IMR-90 (cell line): ENCODE data around the gene NCAM1. TPM values are rescaled to one million over a fixed set of nuclear protein-coding genes. Genes with fewer than 3 reads are reported as not detected.

Source experiments
- ATAC-seq: fragments of 200-7000 bp; cut with Tn5 transposase; 2 replicates; pipeline ENCODE4 v1.9.1; 2020; ENCODE audit warnings: low read depth, mild to moderate bottlenecking, moderate library complexity
- BruUV-seq: library from RNA; stranded (reverse); fragments of 400-500 nt; replicated peaks from 2 replicates; lab custom pipeline; 2021; lab: Mats Ljungman, UMichigan
- CTCF ChIA-PET: fragments of 300-600 bp; formaldehyde crosslinking; extraction: SDS; loops from one replicate; lab custom pipeline; 2021; ENCODE audit warnings: antibody characterized with exemption; lab: Yijun Ruan, JAX
- POLR2A ChIA-PET: fragments of 300-600 bp; sonication (Branson Sonifier 250); formaldehyde crosslinking; loops from one replicate; lab custom pipeline; 2022; ENCODE audit warnings: antibody characterized with exemption; ENCODE audit not compliant: unreplicated experiment; lab: Charles Lee
- DNase-seq: peaks from one replicate; pipeline ENCODE4 v3.0.0; 2013
- H2AFZ ChIP-seq: replicated peaks from 2 replicates; pipeline ENCODE3; 2013; ENCODE audit warnings: low read length, mild to moderate bottlenecking; ENCODE audit not compliant: poor library complexity
- H2AK5ac ChIP-seq: 2 replicates; pipeline ENCODE4 v1.6.1; 2013; ENCODE audit warnings: low read depth, low read length, inconsistent platforms
- H2AK9ac ChIP-seq: replicated peaks from 2 replicates; pipeline ENCODE3; 2013; ENCODE audit warnings: mild to moderate bottlenecking, low read depth, low read length, moderate library complexity; ENCODE audit not compliant: poor library complexity
- H2BK120ac ChIP-seq: 2 replicates; pipeline ENCODE4 v1.6.1; 2013; ENCODE audit warnings: low read depth, low read length, inconsistent platforms
- H2BK15ac ChIP-seq: 3 replicates; pipeline ENCODE4 v1.6.1; 2013; ENCODE audit warnings: low read depth, low read length, inconsistent platforms
- H2BK20ac ChIP-seq: 2 replicates; pipeline ENCODE4 v1.6.1; 2013; ENCODE audit warnings: low read depth, mild to moderate bottlenecking, inconsistent platforms, low read length, moderate library complexity
- H2BK5ac ChIP-seq: 2 replicates; pipeline ENCODE4 v1.6.1; 2013; ENCODE audit warnings: mild to moderate bottlenecking, low read depth, low read length, inconsistent platforms; ENCODE audit not compliant: poor library complexity, severe bottlenecking
- H3K14ac ChIP-seq: replicated peaks from 2 replicates; pipeline ENCODE4 v1.6.1; 2013; ENCODE audit warnings: low read depth, low read length, inconsistent platforms
- H3K18ac ChIP-seq: 2 replicates; pipeline ENCODE4 v1.6.1; 2013; ENCODE audit warnings: low read depth, low read length, control low read depth
- H3K23ac ChIP-seq: 2 replicates; pipeline ENCODE4 v1.6.1; 2013; ENCODE audit warnings: low read depth, low read length, inconsistent platforms
- H3K27ac ChIP-seq: 2 replicates; pipeline ENCODE4 v1.5.1; 2013; ENCODE audit warnings: mild to moderate bottlenecking, control low read depth, low read length; ENCODE audit not compliant: insufficient read depth
- H3K27me3 ChIP-seq: 2 replicates; pipeline ENCODE4 v1.6.1; 2013; ENCODE audit warnings: low read length; ENCODE audit not compliant: control insufficient read depth, insufficient read depth
- H3K36me3 ChIP-seq: 2 replicates; pipeline ENCODE4 v1.6.1; 2013; ENCODE audit warnings: low read length, mixed read lengths; ENCODE audit not compliant: control insufficient read depth, insufficient read depth
- H3K4ac ChIP-seq: 2 replicates; pipeline ENCODE4 v1.6.1; 2013; ENCODE audit warnings: low read depth, low read length, inconsistent platforms
- H3K4me1 ChIP-seq: 2 replicates; pipeline ENCODE4 v1.6.1; 2013; ENCODE audit warnings: low read length, mixed read lengths; ENCODE audit not compliant: control insufficient read depth, insufficient read depth
- H3K4me2 ChIP-seq: 2 replicates; pipeline ENCODE4 v1.6.1; 2013; ENCODE audit warnings: low read depth, mild to moderate bottlenecking, control low read depth, low read length, moderate library complexity
- H3K4me3 ChIP-seq: 2 replicates; pipeline ENCODE4 v1.5.1; 2013; ENCODE audit warnings: low read depth, mild to moderate bottlenecking, control low read depth, low read length, moderate library complexity; ENCODE audit not compliant: insufficient read depth
- H3K56ac ChIP-seq: 2 replicates; pipeline ENCODE4 v1.6.1; 2013; ENCODE audit warnings: low read length, inconsistent platforms; ENCODE audit not compliant: insufficient read depth; ENCODE audit errors: extremely low read depth
- H3K79me1 ChIP-seq, 2 experiments: 2 replicates each; pipeline ENCODE4 v1.6.1; 2013; ENCODE audit warnings: low read length in 2 of 2, inconsistent platforms in 1 of 2, low read depth in 1 of 2
- H3K9ac ChIP-seq: 2 replicates; pipeline ENCODE4 v1.6.1; 2013; ENCODE audit warnings: low read depth, low read length, control low read depth
- H3K9me1 ChIP-seq: 2 replicates; pipeline ENCODE4 v1.6.1; 2013; ENCODE audit warnings: low read length, inconsistent platforms; ENCODE audit not compliant: insufficient read depth
- H3K9me3 ChIP-seq: 2 replicates; pipeline ENCODE4 v1.6.1; 2013; ENCODE audit warnings: low read length; ENCODE audit not compliant: control insufficient read depth, insufficient read depth
- H4K20me1 ChIP-seq: 2 replicates; pipeline ENCODE4 v1.6.1; 2013; ENCODE audit warnings: low read length, inconsistent platforms; ENCODE audit not compliant: insufficient read depth
- H4K5ac ChIP-seq: 2 replicates; pipeline ENCODE4 v1.6.1; 2013; ENCODE audit warnings: mild to moderate bottlenecking, low read depth, low read length, control low read depth
- H4K8ac ChIP-seq, 2 experiments: 2 replicates each; pipeline ENCODE4 v1.6.1; 2013; ENCODE audit warnings: low read depth in 2 of 2, low read length in 2 of 2, control low read depth in 1 of 2, inconsistent platforms in 1 of 2
- H4K91ac ChIP-seq: 2 replicates; pipeline ENCODE4 v1.6.1; 2013; ENCODE audit warnings: low read depth, low read length, inconsistent platforms; ENCODE audit not compliant: insufficient read depth
- BHLHE40 ChIP-seq: fragments of 150-350 bp; IDR thresholded peaks from 2 replicates; pipeline ENCODE4 v1.6.1; 2016; ENCODE audit warnings: mild to moderate bottlenecking, low read depth, low read length
- CEBPB ChIP-seq: IDR thresholded peaks from 2 replicates; pipeline ENCODE4 v1.6.1; 2012; ENCODE audit warnings: low read depth, low read length, improper control_type of control experiment
- CHD1 ChIP-seq: IDR thresholded peaks from 2 replicates; pipeline ENCODE4 v1.6.1; 2012; ENCODE audit warnings: low read depth, low read length, improper control_type of control experiment
- CTCF ChIP-seq: conservative IDR thresholded peaks from 2 replicates; pipeline ENCODE4 v1.5.1; 2012; ENCODE audit warnings: mild to moderate bottlenecking, low read depth, low read length, improper control_type of control experiment
- ELK1 ChIP-seq: fragments of 150-350 bp; IDR thresholded peaks from 2 replicates; pipeline ENCODE4 v1.6.1; 2016; ENCODE audit warnings: low read depth, mild to moderate bottlenecking, low read length, moderate library complexity, borderline replicate concordance
- FOS ChIP-seq: fragments of 150-350 bp; IDR thresholded peaks from 2 replicates; pipeline ENCODE4 v1.6.1; 2016; ENCODE audit warnings: low read depth, low read length
- MAFK ChIP-seq: IDR thresholded peaks from 2 replicates; pipeline ENCODE4 v1.6.1; 2012; ENCODE audit warnings: low read depth, low read length, improper control_type of control experiment
- MAZ ChIP-seq: IDR thresholded peaks from 2 replicates; pipeline ENCODE4 v1.6.1; 2012; ENCODE audit warnings: low read depth, mild to moderate bottlenecking, low read length, improper control_type of control experiment, moderate library complexity, borderline replicate concordance
- MXI1 ChIP-seq: IDR thresholded peaks from 2 replicates; pipeline ENCODE4 v1.6.1; 2012; ENCODE audit warnings: low read depth, mild to moderate bottlenecking, low read length, moderate library complexity, borderline replicate concordance
- NFE2L2 ChIP-seq: fragments of 150-350 bp; IDR thresholded peaks from 2 replicates; pipeline ENCODE4 v1.6.1; 2016; ENCODE audit warnings: low read depth, mild to moderate bottlenecking, low read length
- POLR2A ChIP-seq: IDR thresholded peaks from 2 replicates; pipeline ENCODE4 v1.6.1; 2012; ENCODE audit warnings: mild to moderate bottlenecking, low read depth, low read length
- RAD21 ChIP-seq: IDR thresholded peaks from 2 replicates; pipeline ENCODE4 v1.6.1; 2012; ENCODE audit warnings: low read length, improper control_type of control experiment
- RCOR1 ChIP-seq: IDR thresholded peaks from 2 replicates; pipeline ENCODE4 v1.6.1; 2012; ENCODE audit warnings: mild to moderate bottlenecking, low read length, improper control_type of control experiment; ENCODE audit not compliant: insufficient replicate concordance
- RFX5 ChIP-seq: IDR thresholded peaks from 2 replicates; pipeline ENCODE4 v1.8.0; 2012; ENCODE audit warnings: low read depth, mild to moderate bottlenecking, low read length, moderate library complexity
- SMC3 ChIP-seq: fragments of 150-350 bp; IDR thresholded peaks from 2 replicates; pipeline ENCODE4 v1.6.1; 2016; ENCODE audit warnings: low read depth, mild to moderate bottlenecking, antibody characterized with exemption, low read length, moderate library complexity
- USF2 ChIP-seq: fragments of 150-350 bp; IDR thresholded peaks from 2 replicates; pipeline ENCODE4 v1.6.1; 2017; ENCODE audit warnings: mild to moderate bottlenecking, antibody characterized with exemption, low read length, low read depth
- WGBS, 2 experiments: methylation state at CpG; one replicate each; pipeline versions ENCODE4 v1.1.5 to v1.1.7; 2013; ENCODE audit warnings: missing lambda C conversion rate in 2 of 2; ENCODE audit not compliant: insufficient read length in 1 of 2; ENCODE audit errors: extremely low coverage in 2 of 2; 5-methylcytosine and 5-hydroxymethylcytosine counted together
- dilution Hi-C: fragments of 300-500 bp; cut with HindIII; formaldehyde crosslinking; loops from one replicate; pipeline ENCODE4 v1.14.3; 2018; ENCODE audit warnings: low sequenced_read_pairs; ENCODE audit not compliant: unreplicated experiment
- in situ Hi-C: fragments of 300-500 bp; cut with MboI; formaldehyde crosslinking; loops from 3 replicates; pipeline ENCODE4 v1.14.3; 2019; ENCODE audit warnings: low sequenced_read_pairs, inconsistent platforms, mixed read lengths
- intact Hi-C: fragments of 100-400 bp; cut with micrococcal nuclease; formaldehyde crosslinking; loops from 2 replicates; pipeline ENCODE4 v1.10.0; 2022
- polyA plus RNA-seq, 3 experiments: library from polyadenylated mRNA; depleted of rRNA; stranded (reverse); fragments of >200 nt; gene quantifications; 2 replicates each; pipeline ENCODE4 v1.2.3, GENCODE V29; 2012; ENCODE audit warnings: low replicate concordance in 1 of 3
- total RNA-seq: library from RNA; depleted of rRNA; stranded (reverse); fragments of >200 nt; gene quantifications from 2 replicates; pipeline ENCODE4 v1.2.3, GENCODE V29; 2012

Gene NCAM1
- total and polyA plus RNA-seq, 2 of the 4 experiments (the other 2 are of a cell fraction) = 0.09 to 0.18 TPM

- H4K5ac ChIP-seq = no peak overlapping the region
These were observed 104.1 kb downstream of the NCAM1 start for GRCh38 chr11:113065330-113065729.

More at GRCh38 chr11:113065330-113065729, 104.1 kb downstream of the NCAM1 start:
- no peak overlapping the region for H2AFZ ChIP-seq
- no peaks in the 10 kb centered on the region for H3K79me1 ChIP-seq
- H2BK20ac ChIP-seq = no peak overlapping the region
- H3K9ac ChIP-seq = no peak overlapping the region
- no peak overlapping the region for H2AK5ac ChIP-seq
- no peak overlapping the region for H3K4me3 ChIP-seq
- no peak overlapping the region for H2AK9ac ChIP-seq
- H3K27me3 ChIP-seq = no peaks in the 10 kb centered on the region
- no peak overlapping the region for H4K91ac ChIP-seq
- in situ Hi-C loops = no loop called here
- H4K20me1 ChIP-seq = no peaks in the 10 kb centered on the region
- no peak for DNase-seq
- intact Hi-C loops = no loop called here
- no peak overlapping the region for H3K56ac ChIP-seq
- H2BK5ac ChIP-seq = no peak overlapping the region
- dilution Hi-C loops = no loop called here
- H4K8ac ChIP-seq = no peak overlapping the region
- no peak overlapping the region for H2BK15ac ChIP-seq
- H3K4me2 ChIP-seq = no peak overlapping the region
- H3K36me3 ChIP-seq = no peaks in the 10 kb centered on the region
- TF ChIP-seq BHLHE40 = no peak
- no peak for TF ChIP-seq MXI1
- no peak for TF ChIP-seq RFX5
- no peak for TF ChIP-seq ELK1
- TF ChIP-seq CHD1 = no peak
- TF ChIP-seq NFE2L2 = no peak
- no peak for TF ChIP-seq MAZ
- no peak for TF ChIP-seq CTCF
- TF ChIP-seq FOS = no peak
- no peak for TF ChIP-seq MAFK
- TF ChIP-seq RCOR1 = no peak
- TF ChIP-seq POLR2A = no peak
- TF ChIP-seq RAD21 = no peak
- no peak for TF ChIP-seq CEBPB
- no peak for TF ChIP-seq SMC3
- TF ChIP-seq USF2 = no peak
- no peak overlapping the region for H3K27ac ChIP-seq
- no peak for ATAC-seq
- H3K23ac ChIP-seq = no peak overlapping the region
- BruUV-seq = no TSS peak
- H3K4me1 ChIP-seq = no peaks in the 10 kb centered on the region
- H3K14ac ChIP-seq = no peak overlapping the region
- no CpG with 5 or more reads among the region's 1 CpG for WGBS, 2 experiments
- no peaks in the 10 kb centered on the region for H3K9me1 ChIP-seq
- CTCF ChIA-PET = no interaction called here
- peaks cover 9% of the 10 kb centered on the region for H3K9me3 ChIP-seq
- no peak overlapping the region for H2BK120ac ChIP-seq
- no peak overlapping the region for H3K4ac ChIP-seq
- H3K18ac ChIP-seq = no peak overlapping the region
- POLR2A ChIA-PET = no interaction called here
